ENCODE measurements around the gene CHURC1. TPM values are rescaled to one million over a fixed set of nuclear protein-coding genes. Genes with fewer than 3 reads are reported as not detected.

Gene CHURC1
- total RNA-seq, 1 donor from 2014 or later: 33.1 TPM

GRCh38 chr14:64966976-64967375 lies 52.7 kb downstream of the CHURC1 start:
- no peaks in the 10 kb centered on the region for H3K9me3 Mint-ChIP-seq
- TF ChIP-seq CTCF (conservative IDR thresholded peaks at IDR 0.05): no peak
- no peaks in the 10 kb centered on the region for H3K36me3 Mint-ChIP-seq (ENCODE audit: low read depth)
- peaks cover 6% of the 10 kb centered on the region for H3K27me3 Mint-ChIP-seq (ENCODE audit: low read depth)
- H3K4me3 Mint-ChIP-seq: no peak overlapping the region
- H3K27ac Mint-ChIP-seq (ENCODE audit: unreplicated experiment): no peak overlapping the region
- peaks cover 4% of the 10 kb centered on the region for H3K4me1 Mint-ChIP-seq
- no peak for DNase-seq (ENCODE audit: low read depth, low spot score)

GRCh38 chr14:64968167-64968566 lies 53.9 kb downstream of the CHURC1 start:
- DNase-seq (ENCODE audit: low read depth, low spot score): no peak
- Mint-ChIP-seq H3K4me1 (peaks cover 4% of the 10 kb centered on the region), H3K27ac (ENCODE audit: unreplicated experiment) (no peak overlapping the region)

GRCh38 chr14:64968651-64969050 lies 54.4 kb downstream of the CHURC1 start:
- no peak overlapping the region for H3K4me3 Mint-ChIP-seq
- no peak overlapping the region for H3K27ac Mint-ChIP-seq (ENCODE audit: unreplicated experiment)
- H3K27me3 Mint-ChIP-seq (ENCODE audit: low read depth): peaks cover 15% of the 10 kb centered on the region
- no peak for DNase-seq (ENCODE audit: low read depth, low spot score)
- no peaks in the 10 kb centered on the region for H3K36me3 Mint-ChIP-seq (ENCODE audit: low read depth)
- TF ChIP-seq CTCF (conservative IDR thresholded peaks at IDR 0.05): no peak
- H3K4me1 Mint-ChIP-seq: peaks cover 4% of the 10 kb centered on the region
- H3K9me3 Mint-ChIP-seq: no peaks in the 10 kb centered on the region

More at GRCh38 chr14:64968167-64968566, 53.9 kb downstream of the CHURC1 start:
- no peaks in the 10 kb centered on the region for H3K36me3 Mint-ChIP-seq (ENCODE audit: low read depth)
- H3K4me3 Mint-ChIP-seq: no peak overlapping the region
- TF ChIP-seq CTCF (conservative IDR thresholded peaks at IDR 0.05): no peak
- H3K27me3 Mint-ChIP-seq (ENCODE audit: low read depth): peaks cover 13% of the 10 kb centered on the region
- H3K9me3 Mint-ChIP-seq: no peaks in the 10 kb centered on the region

GRCh38 chr14:64970041-64970440 lies 55.8 kb downstream of the CHURC1 start:
- Mint-ChIP-seq H3K36me3 (ENCODE audit: low read depth) (no peaks in the 10 kb centered on the region), H3K4me1 (peaks cover 9% of the 10 kb centered on the region), H3K27me3 (ENCODE audit: low read depth) (peaks cover 19% of the 10 kb centered on the region), H3K27ac (ENCODE audit: unreplicated experiment) (no peak overlapping the region), H3K4me3 (peak overlapping the region; percentile 90), H3K9me3 (no peaks in the 10 kb centered on the region)
- no peak for DNase-seq (ENCODE audit: low read depth, low spot score)
- TF ChIP-seq CTCF (conservative IDR thresholded peaks at IDR 0.05): no peak

GRCh38 chr14:64970776-64971477 lies 56.7 kb downstream of the CHURC1 start:
- no peak overlapping the region for H3K27ac Mint-ChIP-seq (ENCODE audit: unreplicated experiment)
- peaks cover 19% of the 10 kb centered on the region for H3K27me3 Mint-ChIP-seq (ENCODE audit: low read depth)
- no peaks in the 10 kb centered on the region for H3K36me3 Mint-ChIP-seq (ENCODE audit: low read depth)
- H3K9me3 Mint-ChIP-seq: no peaks in the 10 kb centered on the region
- DNase-seq (ENCODE audit: low read depth, low spot score): no peak
- TF ChIP-seq CTCF (conservative IDR thresholded peaks at IDR 0.05): no peak
- H3K4me1 Mint-ChIP-seq: peaks cover 9% of the 10 kb centered on the region
- H3K4me3 Mint-ChIP-seq: peak overlapping the region; percentile 90

Measured in neural crest cell (in vitro differentiated cells).